Measurements from ENCODE around the gene AGPAT4.

AGPAT4 gene

DNA sequence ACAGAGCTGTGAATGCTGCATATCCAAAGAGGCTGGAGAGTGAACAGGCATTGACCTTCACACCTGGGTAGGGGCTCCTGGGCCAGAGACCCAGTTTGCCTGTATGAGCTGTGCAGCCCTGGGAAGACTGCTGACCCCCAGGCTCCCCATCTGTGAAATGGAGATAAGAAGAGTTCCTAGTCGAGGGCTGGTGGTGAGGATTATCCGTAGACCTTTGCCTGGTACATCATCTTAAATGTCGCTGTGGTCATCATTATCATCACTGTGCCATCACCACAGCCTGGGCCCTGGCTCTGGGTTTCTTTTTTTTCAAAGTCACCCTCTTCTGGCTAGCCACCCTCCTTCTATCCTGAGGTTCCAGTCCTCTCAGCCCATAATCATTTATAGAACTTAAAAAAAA, 12.0 kb downstream of the AGPAT4 start:
- H3K36me3 ChIP-seq (ENCODE audit: insufficient read depth, low read length) = no peaks in the 10 kb centered on the region
- H3K4me3 ChIP-seq (ENCODE audit: low read length, poor library complexity, severe bottlenecking) = no peak overlapping the region
- no peaks in the 10 kb centered on the region for H3F3A ChIP-seq (ENCODE audit: low read depth)
- no peak overlapping the region for H2AFZ ChIP-seq (ENCODE audit: low read length)
- no peaks in the 10 kb centered on the region for H3K9me3 ChIP-seq (ENCODE audit: insufficient read depth, low read depth, low read length)
- no peaks in the 10 kb centered on the region for H3K27me3 ChIP-seq (ENCODE audit: insufficient read depth, low read length, poor library complexity, severe bottlenecking)
- no peak overlapping the region for H3K9ac ChIP-seq (ENCODE audit: low read depth, low read length, poor library complexity, severe bottlenecking)
- TF ChIP-seq, protein P1, sequence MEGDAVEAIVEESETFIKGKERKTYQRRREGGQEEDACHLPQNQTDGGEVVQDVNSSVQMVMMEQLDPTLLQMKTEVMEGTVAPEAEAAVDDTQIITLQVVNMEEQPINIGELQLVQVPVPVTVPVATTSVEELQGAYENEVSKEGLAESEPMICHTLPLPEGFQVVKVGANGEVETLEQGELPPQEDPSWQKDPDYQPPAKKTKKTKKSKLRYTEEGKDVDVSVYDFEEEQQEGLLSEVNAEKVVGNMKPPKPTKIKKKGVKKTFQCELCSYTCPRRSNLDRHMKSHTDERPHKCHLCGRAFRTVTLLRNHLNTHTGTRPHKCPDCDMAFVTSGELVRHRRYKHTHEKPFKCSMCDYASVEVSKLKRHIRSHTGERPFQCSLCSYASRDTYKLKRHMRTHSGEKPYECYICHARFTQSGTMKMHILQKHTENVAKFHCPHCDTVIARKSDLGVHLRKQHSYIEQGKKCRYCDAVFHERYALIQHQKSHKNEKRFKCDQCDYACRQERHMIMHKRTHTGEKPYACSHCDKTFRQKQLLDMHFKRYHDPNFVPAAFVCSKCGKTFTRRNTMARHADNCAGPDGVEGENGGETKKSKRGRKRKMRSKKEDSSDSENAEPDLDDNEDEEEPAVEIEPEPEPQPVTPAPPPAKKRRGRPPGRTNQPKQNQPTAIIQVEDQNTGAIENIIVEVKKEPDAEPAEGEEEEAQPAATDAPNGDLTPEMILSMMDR (conservative IDR thresholded peaks at IDR 0.05; ENCODE audit: low read length) = no peak
- no peak for TF ChIP-seq EZH2phosphoT487 (IDR thresholded peaks at IDR 0.05; ENCODE audit: borderline replicate concordance)
- no peak overlapping the region for H3K4me2 ChIP-seq (ENCODE audit: low read depth, low read length, poor library complexity, severe bottlenecking)
- no peaks in the 10 kb centered on the region for H4K20me1 ChIP-seq (ENCODE audit: insufficient read depth, low read length, poor library complexity, severe bottlenecking)
- H3K9me2 ChIP-seq (replicated peaks; ENCODE audit: low read depth, low read length) = no peaks in the 10 kb centered on the region
- H3K79me2 ChIP-seq (ENCODE audit: insufficient read depth, low read length) = no peaks in the 10 kb centered on the region
- no peaks in the 10 kb centered on the region for H3K4me1 ChIP-seq (ENCODE audit: insufficient read depth, low read length, poor library complexity, severe bottlenecking)

DNA sequence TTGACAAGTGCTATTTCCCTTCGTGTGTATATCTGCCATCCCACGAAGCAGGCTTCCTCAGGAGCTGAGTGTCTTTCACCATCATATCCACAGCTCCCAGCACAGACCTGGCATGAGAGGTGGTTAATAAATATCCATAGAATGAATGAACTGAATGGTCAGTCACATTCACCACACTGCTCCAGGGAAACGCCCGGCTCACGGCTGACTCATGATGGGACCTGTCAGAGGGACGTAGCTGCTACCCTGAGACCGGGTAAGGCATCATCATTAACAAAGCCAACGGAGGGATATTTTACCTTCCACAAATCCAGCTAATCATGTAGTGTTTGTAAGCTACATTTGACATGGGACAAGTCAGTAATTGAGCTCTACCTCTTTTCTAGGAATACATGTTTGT, 12.5 kb downstream of the AGPAT4 start:
- no peaks in the 10 kb centered on the region for H3K4me1 ChIP-seq (ENCODE audit: insufficient read depth, low read length, poor library complexity, severe bottlenecking)
- H3K9me3 ChIP-seq (ENCODE audit: insufficient read depth, low read depth, low read length) = no peaks in the 10 kb centered on the region
- no peaks in the 10 kb centered on the region for H3K9me2 ChIP-seq (replicated peaks; ENCODE audit: low read depth, low read length)
- H3F3A ChIP-seq (ENCODE audit: low read depth) = no peaks in the 10 kb centered on the region
- H3K4me2 ChIP-seq (ENCODE audit: low read depth, low read length, poor library complexity, severe bottlenecking) = no peak overlapping the region
- no peak for TF ChIP-seq EZH2phosphoT487 (IDR thresholded peaks at IDR 0.05; ENCODE audit: borderline replicate concordance)
- TF ChIP-seq, protein P1 (conservative IDR thresholded peaks at IDR 0.05; ENCODE audit: low read length) = no peak
- no peak overlapping the region for H3K4me3 ChIP-seq (ENCODE audit: low read length, poor library complexity, severe bottlenecking)
- no peak overlapping the region for H3K9ac ChIP-seq (ENCODE audit: low read depth, low read length, poor library complexity, severe bottlenecking)
- no peaks in the 10 kb centered on the region for H4K20me1 ChIP-seq (ENCODE audit: insufficient read depth, low read length, poor library complexity, severe bottlenecking)
- no peaks in the 10 kb centered on the region for H3K79me2 ChIP-seq (ENCODE audit: insufficient read depth, low read length)
- no peaks in the 10 kb centered on the region for H3K27me3 ChIP-seq (ENCODE audit: insufficient read depth, low read length, poor library complexity, severe bottlenecking)
- H3K36me3 ChIP-seq (ENCODE audit: insufficient read depth, low read length) = no peaks in the 10 kb centered on the region
- H2AFZ ChIP-seq (ENCODE audit: low read length) = no peak overlapping the region

DNA sequence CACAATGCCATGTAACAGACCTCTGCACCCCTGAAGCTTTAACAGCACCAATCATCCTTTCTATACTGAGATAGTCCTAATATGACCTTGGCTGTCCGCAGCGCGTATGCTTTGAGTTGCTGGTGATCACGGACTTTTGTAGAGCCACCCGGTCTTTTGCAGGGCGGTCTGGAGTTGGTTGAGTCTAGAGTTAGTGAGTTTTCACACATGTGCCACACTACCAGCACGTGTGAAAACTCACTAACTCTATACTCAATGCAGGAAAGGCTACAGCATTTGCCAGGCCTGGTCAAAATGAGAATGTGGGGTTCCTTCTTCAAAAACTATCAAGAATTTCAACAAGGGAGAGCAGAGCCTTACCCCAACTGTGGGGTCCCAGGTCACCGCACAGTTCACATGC, 14.6 kb downstream of the AGPAT4 start:
- no peak overlapping the region for H3K4me2 ChIP-seq (ENCODE audit: low read depth, low read length, poor library complexity, severe bottlenecking)
- H3K4me3 ChIP-seq (ENCODE audit: low read length, poor library complexity, severe bottlenecking) = no peak overlapping the region
- no peaks in the 10 kb centered on the region for H3K9me3 ChIP-seq (ENCODE audit: insufficient read depth, low read depth, low read length)
- H3K9ac ChIP-seq (ENCODE audit: low read depth, low read length, poor library complexity, severe bottlenecking) = no peak overlapping the region
- no peaks in the 10 kb centered on the region for H3K79me2 ChIP-seq (ENCODE audit: insufficient read depth, low read length)
- no peaks in the 10 kb centered on the region for H3K4me1 ChIP-seq (ENCODE audit: insufficient read depth, low read length, poor library complexity, severe bottlenecking)
- H3F3A ChIP-seq (ENCODE audit: low read depth) = no peaks in the 10 kb centered on the region
- no peaks in the 10 kb centered on the region for H3K27me3 ChIP-seq (ENCODE audit: insufficient read depth, low read length, poor library complexity, severe bottlenecking)
- no peaks in the 10 kb centered on the region for H4K20me1 ChIP-seq (ENCODE audit: insufficient read depth, low read length, poor library complexity, severe bottlenecking)
- TF ChIP-seq, protein P1 (conservative IDR thresholded peaks at IDR 0.05; ENCODE audit: low read length) = no peak
- TF ChIP-seq EZH2phosphoT487 (IDR thresholded peaks at IDR 0.05; ENCODE audit: borderline replicate concordance) = no peak
- no peaks in the 10 kb centered on the region for H3K9me2 ChIP-seq (replicated peaks; ENCODE audit: low read depth, low read length)
- H3K36me3 ChIP-seq (ENCODE audit: insufficient read depth, low read length) = no peaks in the 10 kb centered on the region
- no peak overlapping the region for H2AFZ ChIP-seq (ENCODE audit: low read length)
